Tibial nerve (tissue), 4 donors: ENCODE data around the gene OCIAD1.

Experiments
- EP300 ChIP-seq, 2 donors: sonication (generic); formaldehyde crosslinking; IDR thresholded peaks; one replicate each; pipeline ENCODE4 v1.6.1; 2017; ENCODE audit warnings: antibody characterized with exemption in 2 of 2, mild to moderate bottlenecking in 1 of 2
- POLR2A ChIP-seq, 2 donors: fragments of 450-650 bp; IDR thresholded peaks; one replicate each; pipeline ENCODE4 v1.6.1; 2017; ENCODE audit warnings: antibody characterized with exemption in 2 of 2, mild to moderate bottlenecking in 2 of 2, moderate library complexity in 2 of 2
- TF ChIP-seq, protein P1 (sequence below), 5 experiments: fragments of 200-600 bp in 3 of 5; fragments of 450-650 bp in 2 of 5; sonication (generic) in 3 of 5; IDR thresholded peaks; one replicate each; pipeline ENCODE4 v1.5.1; 2016 to 2019; ENCODE audit warnings: antibody characterized with exemption in 5 of 5, mild to moderate bottlenecking in 3 of 5, moderate library complexity in 2 of 5

DNA sequence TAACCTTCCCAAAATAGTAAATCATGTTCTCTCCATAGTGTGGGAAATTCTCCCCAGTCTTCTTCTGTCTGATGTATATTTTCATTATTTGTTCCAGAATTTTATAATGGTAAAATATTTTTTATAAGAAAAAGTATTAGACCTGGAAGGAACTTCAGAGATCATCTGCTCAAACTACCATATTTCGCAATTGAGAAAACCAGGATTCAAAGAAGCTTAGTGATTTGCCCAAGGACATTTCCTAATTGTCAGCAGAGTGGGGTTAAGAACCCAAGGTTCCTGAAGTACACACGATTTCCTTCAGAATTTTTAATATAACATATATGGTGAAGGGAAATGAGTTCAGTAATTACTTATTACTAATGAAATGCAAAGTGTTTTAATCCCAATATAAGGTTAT lies 24.1 kb downstream of the OCIAD1 start:
- TF ChIP-seq, protein P1, sequence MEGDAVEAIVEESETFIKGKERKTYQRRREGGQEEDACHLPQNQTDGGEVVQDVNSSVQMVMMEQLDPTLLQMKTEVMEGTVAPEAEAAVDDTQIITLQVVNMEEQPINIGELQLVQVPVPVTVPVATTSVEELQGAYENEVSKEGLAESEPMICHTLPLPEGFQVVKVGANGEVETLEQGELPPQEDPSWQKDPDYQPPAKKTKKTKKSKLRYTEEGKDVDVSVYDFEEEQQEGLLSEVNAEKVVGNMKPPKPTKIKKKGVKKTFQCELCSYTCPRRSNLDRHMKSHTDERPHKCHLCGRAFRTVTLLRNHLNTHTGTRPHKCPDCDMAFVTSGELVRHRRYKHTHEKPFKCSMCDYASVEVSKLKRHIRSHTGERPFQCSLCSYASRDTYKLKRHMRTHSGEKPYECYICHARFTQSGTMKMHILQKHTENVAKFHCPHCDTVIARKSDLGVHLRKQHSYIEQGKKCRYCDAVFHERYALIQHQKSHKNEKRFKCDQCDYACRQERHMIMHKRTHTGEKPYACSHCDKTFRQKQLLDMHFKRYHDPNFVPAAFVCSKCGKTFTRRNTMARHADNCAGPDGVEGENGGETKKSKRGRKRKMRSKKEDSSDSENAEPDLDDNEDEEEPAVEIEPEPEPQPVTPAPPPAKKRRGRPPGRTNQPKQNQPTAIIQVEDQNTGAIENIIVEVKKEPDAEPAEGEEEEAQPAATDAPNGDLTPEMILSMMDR (IDR thresholded peaks at IDR 0.05) = no peak
- TF ChIP-seq EP300 (IDR thresholded peaks at IDR 0.05) (no peak), POLR2A (IDR thresholded peaks at IDR 0.05) (no peak)
